ENCODE data around the gene STK39. TPM values are rescaled to one million over a fixed set of nuclear protein-coding genes. Genes with fewer than 3 reads are reported as not detected.

STK39 gene
- total RNA-seq, 1 donor from 2014 or later, result 26.2 TPM

GRCh38 chr2:168037778-168038177 lies 209.6 kb downstream of the STK39 start:
- no peaks in the 10 kb centered on the region for H3K4me1 Mint-ChIP-seq (ENCODE audit: unreplicated experiment)
- no peak for DNase-seq (ENCODE audit: extremely low spot score, unreplicated experiment)
- no peak overlapping the region for H3K27ac Mint-ChIP-seq
- H3K9me3 Mint-ChIP-seq, result no peaks in the 10 kb centered on the region
- peaks cover 19% of the 10 kb centered on the region for H3K36me3 Mint-ChIP-seq
- TF ChIP-seq CTCF (conservative IDR thresholded peaks at IDR 0.05), result no peak
- no peaks in the 10 kb centered on the region for H3K27me3 Mint-ChIP-seq
- no peak overlapping the region for H3K4me3 Mint-ChIP-seq

- Mint-ChIP-seq H3K4me1 (ENCODE audit: unreplicated experiment) (no peaks in the 10 kb centered on the region), H3K27me3 (no peaks in the 10 kb centered on the region), H3K27ac (no peak overlapping the region), H3K4me3 (no peak overlapping the region), H3K9me3 (no peaks in the 10 kb centered on the region), H3K36me3 (peaks cover 15% of the 10 kb centered on the region)
- DNase-seq (ENCODE audit: extremely low spot score, unreplicated experiment), result no peak
- no peak for TF ChIP-seq CTCF (conservative IDR thresholded peaks at IDR 0.05)
Measured at GRCh38 chr2:168035458-168035857, 211.9 kb downstream of the STK39 start.

- TF ChIP-seq CTCF (conservative IDR thresholded peaks at IDR 0.05), result no peak
- no peak overlapping the region for H3K4me3 Mint-ChIP-seq
- no peak for DNase-seq (ENCODE audit: extremely low spot score, unreplicated experiment)
- no peaks in the 10 kb centered on the region for H3K9me3 Mint-ChIP-seq
- no peaks in the 10 kb centered on the region for H3K27me3 Mint-ChIP-seq
- peaks cover 15% of the 10 kb centered on the region for H3K36me3 Mint-ChIP-seq
- H3K27ac Mint-ChIP-seq, result no peak overlapping the region
- H3K4me1 Mint-ChIP-seq (ENCODE audit: unreplicated experiment), result no peaks in the 10 kb centered on the region
Measured at GRCh38 chr2:168034616-168035015, 212.8 kb downstream of the STK39 start.

- H3K36me3 Mint-ChIP-seq, result peaks cover 15% of the 10 kb centered on the region
- no peak overlapping the region for H3K27ac Mint-ChIP-seq
- H3K9me3 Mint-ChIP-seq, result no peaks in the 10 kb centered on the region
- no peak overlapping the region for H3K4me3 Mint-ChIP-seq
- no peaks in the 10 kb centered on the region for H3K4me1 Mint-ChIP-seq (ENCODE audit: unreplicated experiment)
- no peak for DNase-seq (ENCODE audit: extremely low spot score, unreplicated experiment)
- H3K27me3 Mint-ChIP-seq, result no peaks in the 10 kb centered on the region
- no peak for TF ChIP-seq CTCF (conservative IDR thresholded peaks at IDR 0.05)
Measured at GRCh38 chr2:168033966-168034365, 213.4 kb downstream of the STK39 start.

- H3K4me1 Mint-ChIP-seq (ENCODE audit: unreplicated experiment), result no peaks in the 10 kb centered on the region
- TF ChIP-seq CTCF (conservative IDR thresholded peaks at IDR 0.05), result no peak
- no peak overlapping the region for H3K4me3 Mint-ChIP-seq
- no peaks in the 10 kb centered on the region for H3K27me3 Mint-ChIP-seq
- H3K27ac Mint-ChIP-seq, result no peak overlapping the region
- no peaks in the 10 kb centered on the region for H3K9me3 Mint-ChIP-seq
- no peak for DNase-seq (ENCODE audit: extremely low spot score, unreplicated experiment)
- peaks cover 19% of the 10 kb centered on the region for H3K36me3 Mint-ChIP-seq
Measured at GRCh38 chr2:168032091-168032490, 215.3 kb downstream of the STK39 start.
